Heart right ventricle (tissue), 16 donors: Measurements from ENCODE around the gene NOL9. TPM values are rescaled to one million over a fixed set of nuclear protein-coding genes. Genes with fewer than 3 reads are reported as not detected.

Experiments used
- ATAC-seq, 8 donors: fragments of 200-7000 bp; cut with Tn5 transposase; one replicate each; pipeline ENCODE4 v1.9.1; 2020; ENCODE audit warnings: mild to moderate bottlenecking in 8 of 8, moderate library complexity in 8 of 8, moderate number of reproducible peaks in 1 of 8
- DNase-seq, 2 donors: peaks; one replicate each; pipeline ENCODE4 v3.0.0-alpha.2; 2020
- H3K27ac ChIP-seq, 10 donors: fragments of 200-600 bp; sonication (generic) in 2 of 10; one replicate each; pipeline versions ENCODE4 v1.5.0 to v1.8.0; 2020 to 2022; ENCODE audit warnings: mild to moderate bottlenecking in 3 of 10
- H3K27me3 ChIP-seq, 7 donors: fragments of 200-600 bp; one replicate each; pipeline ENCODE4 v1.8.0; 2021 to 2022; ENCODE audit warnings: mild to moderate bottlenecking in 2 of 7
- H3K36me3 ChIP-seq, 9 donors: fragments of 200-600 bp; sonication (generic) in 1 of 9; one replicate each; pipeline versions ENCODE4 v1.5.0 to v1.8.0; 2020 to 2022; ENCODE audit warnings: mild to moderate bottlenecking in 2 of 9
- H3K4me1 ChIP-seq, 9 donors: fragments of 200-600 bp; sonication (generic) in 1 of 9; one replicate each; pipeline versions ENCODE4 v1.5.0 to v1.8.0; 2020 to 2022; ENCODE audit warnings: mild to moderate bottlenecking in 4 of 9
- H3K4me3 ChIP-seq, 10 donors: fragments of 200-600 bp; sonication (generic) in 2 of 10; one replicate each; pipeline versions ENCODE4 v1.5.0 to v1.8.0; 2020 to 2022; ENCODE audit warnings: mild to moderate bottlenecking in 7 of 10, moderate library complexity in 2 of 10
- H3K9me3 ChIP-seq, 11 donors: fragments of 200-600 bp in 10 of 11; sonication (generic) in 2 of 11; one replicate each; pipeline versions ENCODE4 v1.5.0 to v1.8.0; 2013 to 2022; ENCODE audit warnings: mild to moderate bottlenecking in 2 of 11, control low read depth in 1 of 11, moderate library complexity in 1 of 11
- WGBS, 2 donors: extraction: QIAGEN DNeasy Blood & Tissue Kit; methylation state at CpG; one replicate each; pipeline ENCODE4 v1.1.7; 2013; ENCODE audit warnings: inconsistent platforms in 1 of 2; 5-methylcytosine and 5-hydroxymethylcytosine counted together
- intact Hi-C, 10 donors: fragments of 100-400 bp; cut with DNase I; formaldehyde crosslinking; loops; one replicate each; pipeline versions ENCODE4 v1.11.1 to v1.14.2; 2022
- polyA plus RNA-seq, 2 donors: library from polyadenylated mRNA; stranded (reverse); fragments of 200-250 nt; gene quantifications; one replicate each; pipeline ENCODE4 v1.2.3, GENCODE V29; 2013
- total RNA-seq, 10 donors: library from RNA; stranded (reverse); fragmentation: NEBNext Ultra II Directional in 3 of 10; extraction: Animal tissue kit (Norgen Biotek cat#: 25700) in 3 of 10; gene quantifications; one replicate each; pipeline versions ENCODE4 v1.2.1 to v1.2.4, GENCODE V29; 2021 to 2023
- TF ChIP-seq, protein P1 (sequence below), 9 donors: fragments of 200-600 bp; sonication (generic) in 2 of 9; IDR thresholded peaks; one replicate each; pipeline versions ENCODE4 v1.5.0 to v1.8.0; 2021 to 2022; ENCODE audit warnings: antibody characterized with exemption in 9 of 9, mild to moderate bottlenecking in 5 of 9, moderate library complexity in 1 of 9
- donor health status: Arrhythmogenic right ventricular cardiomyopathy.
- donor health status: ischemic (EF 13 %, LVEDD 7.1; RV severe dilation, severe dysfunction).
- donor health status: healthy with polysubstance abuse.
- donor health status: DM: no; HTN: yes; CAD: no.
- donor health status: DM: no; HTN: no; CAD: no.
- donor health status: ischemic (EF 25% LVEDD 6.9; RV normal size, moderate dysfunction).
- donor health status: ischemic (EF 25% LVEDD 5.7; RV mildly dilated, moderate dysfunction).
- donor health status: healthy.
- donor health status: DM: yes; HTN: yes; CAD: no.
- donor health status: Ischemic cardiomyopathy.
- donor health status: ischemic (EF 35%, LVEDD 5.7; RV mildly dilated, moderate dysfunction).
- donor health status: nonischemic (EF 11% LVEDD 7.7; RV severe dilation, severe dysfunction).
- donor health status: DM: yes; HTN: yes; CAD: no.
- donor health status: PGD.
- donor health status: ischemic (EF 29% LVEDD 5.4; RV normal size, mild dysfunction).
- donor health status: nonischemic (EF 23%, LVEDD 6.1; RV moderate dilation, normal function).

The NOL9 gene
- total and polyA plus RNA-seq, 12 donors, result 3.0 to 19.3 (median 15.1) TPM

DNA sequence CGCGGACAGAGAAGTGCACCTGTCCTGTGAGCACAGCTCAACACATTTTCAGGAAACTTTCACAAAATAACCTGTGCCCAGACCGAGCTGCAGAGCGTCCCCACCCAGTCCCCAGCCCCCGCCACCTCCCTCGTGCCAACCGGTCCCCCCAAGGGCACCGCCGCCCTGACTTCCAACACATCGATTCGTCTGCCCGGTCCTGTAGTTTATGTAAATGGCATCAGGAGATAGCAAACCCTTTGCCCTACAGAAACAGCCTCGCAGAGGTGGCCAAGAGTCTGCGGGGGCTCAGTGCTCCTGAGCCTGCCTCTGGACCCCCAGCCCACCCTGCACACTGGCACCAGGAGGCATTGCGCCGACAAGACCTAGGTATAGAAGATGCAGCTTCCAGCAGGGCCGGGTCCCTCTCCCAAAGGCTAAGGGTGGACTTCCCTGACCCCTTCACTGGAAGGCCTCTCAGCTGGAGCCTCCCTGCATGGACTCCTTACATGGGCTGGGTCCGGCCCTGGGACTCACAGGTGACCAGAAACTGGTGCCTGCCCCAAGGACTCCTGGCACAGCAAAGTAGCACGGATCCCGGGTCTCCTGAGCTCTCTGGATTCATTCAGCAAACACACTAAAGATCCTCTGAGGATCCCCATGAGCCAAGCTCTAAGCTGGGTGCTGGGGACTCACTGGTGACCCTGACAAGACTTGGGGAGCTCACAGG, 56.3 kb downstream of the NOL9 start:
- Histone ChIP-seq H3K27ac (peak overlapping the region in 7 of 10 donors; percentile 49 to 78 (median 70)), H3K36me3 (no peaks in the 10 kb centered on the region), H3K4me1 (peaks cover 36 to 92% (median 65%) of the 10 kb centered on the region in 9 donors), H3K27me3 (peaks cover 0 to 35% (median 0%) of the 10 kb centered on the region in 7 donors), H3K9me3 (no peaks in the 10 kb centered on the region), H3K4me3 (peak overlapping the region; percentile 47 to 79 (median 69))
- DNase-seq (peak in 1 of 2 donors; percentile 15), ATAC-seq (no peak)
- TF ChIP-seq, protein P1, sequence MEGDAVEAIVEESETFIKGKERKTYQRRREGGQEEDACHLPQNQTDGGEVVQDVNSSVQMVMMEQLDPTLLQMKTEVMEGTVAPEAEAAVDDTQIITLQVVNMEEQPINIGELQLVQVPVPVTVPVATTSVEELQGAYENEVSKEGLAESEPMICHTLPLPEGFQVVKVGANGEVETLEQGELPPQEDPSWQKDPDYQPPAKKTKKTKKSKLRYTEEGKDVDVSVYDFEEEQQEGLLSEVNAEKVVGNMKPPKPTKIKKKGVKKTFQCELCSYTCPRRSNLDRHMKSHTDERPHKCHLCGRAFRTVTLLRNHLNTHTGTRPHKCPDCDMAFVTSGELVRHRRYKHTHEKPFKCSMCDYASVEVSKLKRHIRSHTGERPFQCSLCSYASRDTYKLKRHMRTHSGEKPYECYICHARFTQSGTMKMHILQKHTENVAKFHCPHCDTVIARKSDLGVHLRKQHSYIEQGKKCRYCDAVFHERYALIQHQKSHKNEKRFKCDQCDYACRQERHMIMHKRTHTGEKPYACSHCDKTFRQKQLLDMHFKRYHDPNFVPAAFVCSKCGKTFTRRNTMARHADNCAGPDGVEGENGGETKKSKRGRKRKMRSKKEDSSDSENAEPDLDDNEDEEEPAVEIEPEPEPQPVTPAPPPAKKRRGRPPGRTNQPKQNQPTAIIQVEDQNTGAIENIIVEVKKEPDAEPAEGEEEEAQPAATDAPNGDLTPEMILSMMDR (IDR thresholded peaks at IDR 0.05), result no peak
- intact Hi-C loops, result no loop called here
- WGBS, 2 donors, result 49 to 52% methylated on average over 20 of the region's 20 CpGs

DNA sequence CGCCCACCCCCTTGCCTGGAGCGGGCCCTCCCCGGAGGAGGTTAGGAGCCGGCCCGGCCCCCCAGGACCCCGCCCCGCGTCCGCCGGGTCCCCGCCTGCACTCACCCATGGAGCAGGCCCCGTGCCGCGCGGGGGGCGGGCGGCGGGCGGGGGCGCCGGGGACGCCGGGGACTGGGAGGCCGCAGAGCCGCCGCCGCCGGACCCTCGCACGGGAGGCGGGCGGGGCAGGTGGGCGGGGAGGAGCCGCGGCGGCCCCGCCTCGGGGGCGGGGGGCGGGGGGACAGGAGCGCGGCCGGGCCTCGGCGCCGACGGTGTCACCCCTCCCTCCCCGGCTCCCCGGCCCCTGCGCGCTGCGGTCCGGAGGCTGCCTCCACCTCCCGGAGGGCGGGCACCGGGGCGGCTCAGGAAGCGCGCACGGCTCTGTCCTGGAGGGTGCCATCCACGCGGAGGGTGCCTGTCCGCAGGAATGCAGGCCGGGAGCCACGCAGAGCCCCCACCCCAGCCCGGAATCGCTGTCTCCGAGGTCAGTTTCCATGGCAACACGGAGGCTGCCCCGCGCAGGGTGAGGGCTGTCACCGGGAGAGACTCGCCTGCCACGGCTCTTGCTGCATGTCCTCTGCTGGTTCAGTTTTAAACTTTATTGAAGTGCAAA, 57.0 kb downstream of the NOL9 start:
- Histone ChIP-seq H3K9me3 (no peaks in the 10 kb centered on the region), H3K36me3 (no peaks in the 10 kb centered on the region), H3K4me3 (peak overlapping the region; percentile 55 to 79 (median 69)), H3K4me1 (peaks cover 29 to 92% (median 62%) of the 10 kb centered on the region in 9 donors), H3K27ac (peak overlapping the region in 9 of 10 donors; percentile 64 to 87 (median 81)), H3K27me3 (peaks cover 0 to 35% (median 0%) of the 10 kb centered on the region in 7 donors)
- 1% methylated on average over 54 to 58 of the region's 74 CpGs for WGBS, 2 donors
- ATAC-seq (peak; percentile 33 to 56 (median 48)), DNase-seq (peak in 1 of 2 donors; percentile 65)
- TF ChIP-seq, protein P1 (IDR thresholded peaks at IDR 0.05), result no peak
- intact Hi-C loops, result no loop called here

DNA sequence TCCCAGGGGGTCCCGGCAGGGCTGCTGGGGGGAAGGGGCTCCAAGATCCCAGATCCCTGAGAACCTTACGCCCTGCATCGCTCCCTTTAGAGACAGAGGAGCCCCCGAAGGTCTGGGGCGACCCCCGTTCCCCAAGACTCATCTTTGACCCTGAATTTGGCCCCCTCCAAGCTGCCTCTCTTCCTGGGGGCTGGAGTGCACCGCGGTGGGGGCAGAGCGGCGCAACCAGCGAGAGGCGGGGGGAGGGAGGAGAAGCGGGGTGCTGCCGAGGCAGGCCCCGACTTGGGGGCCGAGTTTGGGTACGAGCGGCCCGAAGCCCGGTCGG, 57.5 kb downstream of the NOL9 start:
- ATAC-seq (no peak), DNase-seq (no peak)
- peak overlapping the region; percentile 55 to 79 (median 69) for H3K4me3 ChIP-seq
- no peaks in the 10 kb centered on the region for H3K9me3 ChIP-seq
- WGBS, 2 donors, result 7 to 8% methylated on average over 6 to 21 of the region's 21 CpGs
- peaks cover 24 to 92% (median 61%) of the 10 kb centered on the region in 9 donors for H3K4me1 ChIP-seq
- H3K36me3 ChIP-seq, result no peaks in the 10 kb centered on the region
- TF ChIP-seq, protein P1 (IDR thresholded peaks at IDR 0.05), result no peak
- peaks cover 0 to 35% (median 0%) of the 10 kb centered on the region in 7 donors for H3K27me3 ChIP-seq
- peak overlapping the region in 9 of 10 donors; percentile 64 to 87 (median 81) for H3K27ac ChIP-seq
- intact Hi-C loops, result no loop called here

DNA sequence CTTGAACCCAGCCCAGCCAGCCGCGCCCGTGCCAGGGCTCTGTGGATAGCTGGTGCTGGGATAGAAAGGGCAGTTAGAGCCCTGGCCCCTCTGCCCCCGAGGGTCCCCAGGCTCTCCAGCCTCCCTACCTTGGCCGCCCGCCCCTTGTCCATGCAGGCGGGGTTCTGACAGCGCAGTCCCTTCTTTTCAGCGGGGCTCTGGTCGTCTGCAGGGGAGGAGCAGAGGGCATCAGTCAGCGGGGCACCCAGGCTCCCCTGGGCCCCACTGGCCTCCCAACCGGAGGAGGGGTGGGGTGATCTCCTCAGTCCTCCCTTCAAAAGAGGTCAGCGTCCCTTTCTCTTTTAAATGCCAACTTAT, 58.0 kb downstream of the NOL9 start:
- Histone ChIP-seq H3K27ac (peak overlapping the region in 9 of 10 donors; percentile 64 to 87 (median 81)), H3K4me3 (peak overlapping the region; percentile 55 to 79 (median 69)), H3K9me3 (no peaks in the 10 kb centered on the region), H3K4me1 (peaks cover 21 to 92% (median 61%) of the 10 kb centered on the region in 9 donors), H3K27me3 (peaks cover 0 to 35% (median 0%) of the 10 kb centered on the region in 7 donors), H3K36me3 (no peaks in the 10 kb centered on the region)
- WGBS, 2 donors, result 44 to 47% methylated on average over 13 of the region's 13 CpGs
- TF ChIP-seq, protein P1 (IDR thresholded peaks at IDR 0.05), result no peak
- ATAC-seq, result peak in 3 of 8 donors; percentile 5 to 7 (median 5)
- DNase-seq, result no peak
- intact Hi-C loops, result no loop called here
